SU-DHL-6 (cell line): Measurements from ENCODE around the gene GRID1.

Experiments used
- EZH2phosphoT487 ChIP-seq: fragments of 200-600 bp; sonication (generic), shearing (Covaris generic); conservative IDR thresholded peaks from 2 replicates; pipeline ENCODE4 v1.6.1; 2018; ENCODE audit warnings: mild to moderate bottlenecking, antibody characterized with exemption, low read length, moderate library complexity, mixed read lengths
- TF ChIP-seq, protein P1 (sequence below): fragments of 200-600 bp; sonication (generic); IDR thresholded peaks from one replicate; pipeline ENCODE4 v1.5.1; 2017; ENCODE audit warnings: antibody characterized with exemption, mild to moderate bottlenecking, low read length, moderate library complexity; ENCODE audit not compliant: insufficient read depth, poor library complexity, severe bottlenecking

DNA sequence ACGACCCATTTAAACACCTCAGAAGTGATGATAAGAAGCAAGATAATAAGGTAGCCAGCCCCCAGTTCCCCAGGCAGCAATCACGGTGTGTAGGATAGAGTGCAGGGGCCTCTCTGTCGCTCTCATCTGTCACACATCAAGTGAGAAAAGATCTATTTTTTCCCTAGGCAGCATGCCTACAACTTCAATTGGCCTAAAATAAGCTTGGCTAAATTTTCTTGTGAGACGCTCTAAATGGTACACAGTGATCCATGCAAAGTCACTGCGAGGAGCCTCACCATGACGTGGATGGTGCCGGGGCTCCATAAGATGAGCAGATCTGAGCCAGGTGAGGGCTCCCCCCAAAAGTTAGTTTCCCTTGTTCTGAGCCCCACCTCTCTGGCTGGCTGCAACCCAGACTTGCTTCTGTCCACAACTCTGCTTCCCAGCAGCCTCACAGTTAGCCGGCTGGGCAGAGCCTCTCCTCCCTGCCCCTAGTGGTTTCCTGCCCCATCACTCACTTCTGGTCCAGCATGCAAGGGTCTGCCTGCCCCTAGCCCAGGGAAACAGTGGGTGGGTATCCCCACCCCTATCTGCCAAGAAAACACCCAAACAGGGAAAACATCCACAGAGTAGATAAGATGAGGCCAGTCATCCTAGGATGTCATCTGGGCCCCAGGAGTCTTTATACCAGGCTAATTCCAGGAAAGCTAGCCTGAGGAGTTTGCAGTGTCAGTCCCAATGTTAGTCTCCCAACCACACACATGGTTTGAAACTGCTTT, 342.1 kb downstream of the GRID1 start:
- TF ChIP-seq, protein P1, sequence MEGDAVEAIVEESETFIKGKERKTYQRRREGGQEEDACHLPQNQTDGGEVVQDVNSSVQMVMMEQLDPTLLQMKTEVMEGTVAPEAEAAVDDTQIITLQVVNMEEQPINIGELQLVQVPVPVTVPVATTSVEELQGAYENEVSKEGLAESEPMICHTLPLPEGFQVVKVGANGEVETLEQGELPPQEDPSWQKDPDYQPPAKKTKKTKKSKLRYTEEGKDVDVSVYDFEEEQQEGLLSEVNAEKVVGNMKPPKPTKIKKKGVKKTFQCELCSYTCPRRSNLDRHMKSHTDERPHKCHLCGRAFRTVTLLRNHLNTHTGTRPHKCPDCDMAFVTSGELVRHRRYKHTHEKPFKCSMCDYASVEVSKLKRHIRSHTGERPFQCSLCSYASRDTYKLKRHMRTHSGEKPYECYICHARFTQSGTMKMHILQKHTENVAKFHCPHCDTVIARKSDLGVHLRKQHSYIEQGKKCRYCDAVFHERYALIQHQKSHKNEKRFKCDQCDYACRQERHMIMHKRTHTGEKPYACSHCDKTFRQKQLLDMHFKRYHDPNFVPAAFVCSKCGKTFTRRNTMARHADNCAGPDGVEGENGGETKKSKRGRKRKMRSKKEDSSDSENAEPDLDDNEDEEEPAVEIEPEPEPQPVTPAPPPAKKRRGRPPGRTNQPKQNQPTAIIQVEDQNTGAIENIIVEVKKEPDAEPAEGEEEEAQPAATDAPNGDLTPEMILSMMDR, result no peak
- no peak for TF ChIP-seq EZH2phosphoT487
